ENCODE measurements around the gene MYO1D.

Gene MYO1D

GRCh38 chr17:32552280-32552679 lies 324.6 kb downstream of the MYO1D start:
- no peak for TF ChIP-seq CTCF (IDR thresholded peaks at IDR 0.05; ENCODE audit: low read depth, low read length)
- H3K4me3 ChIP-seq (ENCODE audit: low read depth, low read length), result no peak overlapping the region
- no peaks in the 10 kb centered on the region for H3K27me3 ChIP-seq
- no peaks in the 10 kb centered on the region for H3K9me3 ChIP-seq
- DNase-seq, result no peak
- H3K36me3 ChIP-seq, result no peaks in the 10 kb centered on the region
- no peaks in the 10 kb centered on the region for H3K4me1 ChIP-seq

- Histone ChIP-seq H3K27me3 (no peaks in the 10 kb centered on the region), H3K4me3 (ENCODE audit: low read depth, low read length) (no peak overlapping the region), H3K9me3 (no peaks in the 10 kb centered on the region), H3K4me1 (no peaks in the 10 kb centered on the region), H3K36me3 (no peaks in the 10 kb centered on the region)
- DNase-seq, result no peak
- TF ChIP-seq CTCF (IDR thresholded peaks at IDR 0.05; ENCODE audit: low read depth, low read length), result no peak
These were observed 325.6 kb downstream of the MYO1D start for GRCh38 chr17:32551186-32551955.

- Histone ChIP-seq H3K36me3 (no peaks in the 10 kb centered on the region), H3K27me3 (no peaks in the 10 kb centered on the region), H3K9me3 (no peaks in the 10 kb centered on the region), H3K4me3 (ENCODE audit: low read depth, low read length) (no peak overlapping the region), H3K4me1 (no peaks in the 10 kb centered on the region)
- DNase-seq, result no peak
- no peak for TF ChIP-seq CTCF (IDR thresholded peaks at IDR 0.05; ENCODE audit: low read depth, low read length)
These were observed 327.4 kb downstream of the MYO1D start for GRCh38 chr17:32549559-32549958.

GRCh38 chr17:32546031-32546444 lies 330.9 kb downstream of the MYO1D start:
- no peak overlapping the region for H3K4me3 ChIP-seq (ENCODE audit: low read depth, low read length)
- no peaks in the 10 kb centered on the region for H3K9me3 ChIP-seq
- H3K36me3 ChIP-seq, result no peaks in the 10 kb centered on the region
- H3K27me3 ChIP-seq, result no peaks in the 10 kb centered on the region
- no peaks in the 10 kb centered on the region for H3K4me1 ChIP-seq
- no peak for DNase-seq
- no peak for TF ChIP-seq CTCF (IDR thresholded peaks at IDR 0.05; ENCODE audit: low read depth, low read length)

- no peak for TF ChIP-seq CTCF (IDR thresholded peaks at IDR 0.05; ENCODE audit: low read depth, low read length)
- Histone ChIP-seq H3K4me1 (no peaks in the 10 kb centered on the region), H3K9me3 (no peaks in the 10 kb centered on the region), H3K27me3 (no peaks in the 10 kb centered on the region), H3K36me3 (no peaks in the 10 kb centered on the region), H3K4me3 (ENCODE audit: low read depth, low read length) (no peak overlapping the region)
- DNase-seq, result no peak
These were observed 334.7 kb downstream of the MYO1D start for GRCh38 chr17:32542186-32542585.

GRCh38 chr17:32541640-32542039 lies 335.3 kb downstream of the MYO1D start:
- TF ChIP-seq CTCF (IDR thresholded peaks at IDR 0.05; ENCODE audit: low read depth, low read length), result no peak
- Histone ChIP-seq H3K9me3 (no peaks in the 10 kb centered on the region), H3K4me1 (no peaks in the 10 kb centered on the region), H3K27me3 (no peaks in the 10 kb centered on the region), H3K4me3 (ENCODE audit: low read depth, low read length) (no peak overlapping the region), H3K36me3 (no peaks in the 10 kb centered on the region)
- DNase-seq, result no peak
